Measurements from ENCODE around the gene KIAA1217.

- no peak for TF ChIP-seq CTCF (IDR thresholded peaks at IDR 0.05)
- TF ChIP-seq POLR2A (IDR thresholded peaks at IDR 0.05): no peak
Measured at GRCh38 chr10:24228642-24229041, 19.7 kb downstream of the KIAA1217 start.

Measured in prostate gland (tissue), 2 donors.